Retinal pigment epithelial cell (primary cell): ENCODE results near the gene KIF3B.
A peak's percentile ranks its signal among the peaks of the same experiment; 100 is the strongest.
"Not testable (repeated sequence)": the region's sequence is repeated elsewhere in the genome, so short reads cannot be mapped to it uniquely, and the experiment has no call there.

ENCODE experiments used
- DNase-seq: peaks from one replicate; pipeline ENCODE4 v3.0.0-alpha.2; 2010; ENCODE audit warnings: low read depth
- H3K4me3 ChIP-seq: 2 replicates; pipeline ENCODE4 v1.5.1; 2011; ENCODE audit warnings: mild to moderate bottlenecking, low read length, control low read depth, moderate library complexity
- TF ChIP-seq, protein P1 (sequence below): conservative IDR thresholded peaks from 2 replicates; pipeline ENCODE4 v1.5.1; 2011; ENCODE audit warnings: low read depth, low read length, control low read depth, inconsistent platforms

The KIF3B gene

DNA sequence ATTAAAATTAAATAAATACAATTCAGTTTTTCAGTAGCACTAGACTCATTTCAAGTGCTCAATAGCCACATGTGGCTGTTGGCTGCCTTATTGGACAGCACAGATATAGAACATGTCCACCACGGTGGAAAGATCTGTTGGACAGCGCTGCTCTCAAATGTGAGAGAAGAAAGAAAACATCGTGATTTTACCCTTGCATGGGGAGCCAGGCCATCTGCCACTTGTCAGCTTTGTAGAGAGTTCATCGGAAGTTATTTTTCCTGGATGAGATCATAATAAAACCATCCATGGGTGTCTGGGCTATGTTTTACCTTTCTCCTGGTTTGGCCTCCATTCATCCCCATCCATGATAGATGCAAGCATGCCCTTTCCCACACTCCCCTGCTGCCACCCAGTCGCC is 5.8 kb upstream of the KIF3B start:
- H3K4me3 ChIP-seq, result no peak overlapping the region
- DNase-seq, result no peak
- TF ChIP-seq, protein P1, sequence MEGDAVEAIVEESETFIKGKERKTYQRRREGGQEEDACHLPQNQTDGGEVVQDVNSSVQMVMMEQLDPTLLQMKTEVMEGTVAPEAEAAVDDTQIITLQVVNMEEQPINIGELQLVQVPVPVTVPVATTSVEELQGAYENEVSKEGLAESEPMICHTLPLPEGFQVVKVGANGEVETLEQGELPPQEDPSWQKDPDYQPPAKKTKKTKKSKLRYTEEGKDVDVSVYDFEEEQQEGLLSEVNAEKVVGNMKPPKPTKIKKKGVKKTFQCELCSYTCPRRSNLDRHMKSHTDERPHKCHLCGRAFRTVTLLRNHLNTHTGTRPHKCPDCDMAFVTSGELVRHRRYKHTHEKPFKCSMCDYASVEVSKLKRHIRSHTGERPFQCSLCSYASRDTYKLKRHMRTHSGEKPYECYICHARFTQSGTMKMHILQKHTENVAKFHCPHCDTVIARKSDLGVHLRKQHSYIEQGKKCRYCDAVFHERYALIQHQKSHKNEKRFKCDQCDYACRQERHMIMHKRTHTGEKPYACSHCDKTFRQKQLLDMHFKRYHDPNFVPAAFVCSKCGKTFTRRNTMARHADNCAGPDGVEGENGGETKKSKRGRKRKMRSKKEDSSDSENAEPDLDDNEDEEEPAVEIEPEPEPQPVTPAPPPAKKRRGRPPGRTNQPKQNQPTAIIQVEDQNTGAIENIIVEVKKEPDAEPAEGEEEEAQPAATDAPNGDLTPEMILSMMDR, result no peak

DNA sequence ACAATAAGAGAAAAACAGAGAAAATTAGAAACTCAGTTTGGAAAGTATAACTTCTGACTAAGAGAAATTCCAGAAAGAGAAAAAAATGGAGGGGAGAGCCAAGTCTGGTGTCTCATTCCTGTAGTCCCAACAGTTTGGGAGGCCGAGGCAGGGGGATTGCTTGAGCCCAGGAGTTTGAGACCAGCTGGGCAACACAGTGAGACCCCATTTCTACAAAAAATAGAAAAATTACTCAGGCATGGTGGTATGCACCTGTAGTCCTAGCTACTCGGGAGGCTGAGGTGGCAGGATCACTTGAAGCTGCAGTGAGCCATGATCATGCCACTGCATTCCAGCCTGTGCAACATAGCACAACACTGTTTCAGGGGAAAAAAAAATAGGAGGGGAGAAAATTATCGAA is 3.1 kb upstream of the KIF3B start:
- TF ChIP-seq, protein P1, result no peak
- no peak overlapping the region for H3K4me3 ChIP-seq
- no peak for DNase-seq

DNA sequence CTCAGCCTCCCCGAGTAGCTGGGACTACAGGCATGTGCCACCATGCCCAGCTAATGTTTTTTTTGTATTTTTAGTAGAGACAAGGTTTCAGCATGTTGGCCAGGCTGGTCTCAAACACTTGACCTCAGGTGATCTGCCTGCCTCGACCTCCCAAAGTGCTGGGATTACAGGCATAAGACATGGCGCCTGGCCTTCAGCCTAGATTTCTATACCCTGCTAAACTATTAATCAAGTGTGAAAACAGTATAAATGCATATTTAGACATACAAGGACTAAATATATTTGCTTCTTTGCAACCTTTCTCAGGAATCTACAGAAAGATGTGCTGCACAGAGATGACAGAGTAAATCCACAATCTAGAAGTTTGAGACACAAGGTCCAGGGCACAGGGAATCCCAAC is 2.3 kb upstream of the KIF3B start:
- DNase-seq, result not testable (repeated sequence)

DNA sequence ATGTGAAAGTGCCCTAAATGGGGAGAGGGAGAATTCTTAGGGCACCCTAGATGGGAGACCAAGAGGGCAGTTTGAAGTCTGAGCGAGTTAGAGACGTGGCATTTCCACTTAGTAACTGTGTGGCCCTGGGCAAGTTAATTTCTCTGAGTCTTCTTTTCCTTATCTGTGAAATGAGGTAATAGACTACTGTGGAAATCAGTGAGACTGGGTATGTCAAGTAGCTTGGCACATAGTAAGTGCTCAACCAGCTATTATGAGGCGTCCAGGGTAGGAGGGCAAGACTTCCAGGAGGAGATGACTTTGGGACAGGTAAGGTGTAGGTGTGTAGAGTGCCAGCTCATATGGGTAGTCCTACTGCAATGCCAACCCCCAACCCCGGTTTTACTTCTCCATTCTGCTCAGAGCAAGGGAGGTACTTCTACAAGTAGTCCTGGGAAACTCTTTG is 770 bp downstream of the KIF3B start:
- TF ChIP-seq, protein P1, result no peak
- H3K4me3 ChIP-seq, result peak overlapping the region; percentile 91
- no peak for DNase-seq

More for the DNA sequence above, 2.3 kb upstream of the KIF3B start:
- not testable (repeated sequence) for H3K4me3 ChIP-seq

DNA sequence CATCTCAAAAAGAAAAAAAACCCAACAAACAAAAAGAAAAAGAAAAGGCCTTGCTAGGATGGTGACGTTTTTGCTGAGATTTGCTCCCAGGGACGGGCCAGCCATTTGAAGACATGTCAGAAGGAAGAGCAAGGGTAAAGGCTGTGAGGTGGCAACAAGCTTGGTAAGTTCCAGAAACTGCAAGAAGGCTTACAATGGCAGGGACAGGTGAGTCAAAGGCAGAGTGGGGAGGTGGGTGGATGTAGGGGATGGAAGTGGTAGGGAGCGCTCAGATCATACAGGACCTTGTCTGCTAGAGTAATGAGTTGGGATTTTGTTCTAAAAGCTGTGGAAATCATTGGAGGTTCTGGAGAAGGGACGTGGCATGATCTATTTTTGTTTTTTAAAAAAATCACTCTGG is 4.3 kb downstream of the KIF3B start:
- TF ChIP-seq, protein P1, result no peak
- no peak for DNase-seq
- no peak overlapping the region for H3K4me3 ChIP-seq

DNA sequence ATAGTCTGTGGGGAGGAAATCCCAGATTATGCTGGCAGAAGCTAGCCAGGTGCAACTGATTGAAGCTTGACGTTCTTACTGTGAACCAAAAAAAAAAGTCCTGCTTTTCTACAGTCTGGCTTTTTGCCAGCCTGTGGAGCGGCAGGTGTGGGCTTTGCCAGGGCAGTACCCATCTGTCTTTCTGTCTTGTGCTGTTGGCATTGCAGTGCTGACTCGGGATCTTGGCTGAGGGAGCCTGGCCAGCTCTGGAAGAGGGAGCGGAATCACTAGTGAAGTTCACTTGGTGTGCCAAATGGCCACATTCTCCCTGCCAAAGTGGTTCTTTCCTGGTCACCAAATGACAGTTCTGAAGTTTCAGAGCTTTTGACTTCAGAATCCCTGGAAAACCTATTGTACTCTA is 5.0 kb downstream of the KIF3B start:
- H3K4me3 ChIP-seq, result no peak overlapping the region
- TF ChIP-seq, protein P1, result no peak
- no peak for DNase-seq

DNA sequence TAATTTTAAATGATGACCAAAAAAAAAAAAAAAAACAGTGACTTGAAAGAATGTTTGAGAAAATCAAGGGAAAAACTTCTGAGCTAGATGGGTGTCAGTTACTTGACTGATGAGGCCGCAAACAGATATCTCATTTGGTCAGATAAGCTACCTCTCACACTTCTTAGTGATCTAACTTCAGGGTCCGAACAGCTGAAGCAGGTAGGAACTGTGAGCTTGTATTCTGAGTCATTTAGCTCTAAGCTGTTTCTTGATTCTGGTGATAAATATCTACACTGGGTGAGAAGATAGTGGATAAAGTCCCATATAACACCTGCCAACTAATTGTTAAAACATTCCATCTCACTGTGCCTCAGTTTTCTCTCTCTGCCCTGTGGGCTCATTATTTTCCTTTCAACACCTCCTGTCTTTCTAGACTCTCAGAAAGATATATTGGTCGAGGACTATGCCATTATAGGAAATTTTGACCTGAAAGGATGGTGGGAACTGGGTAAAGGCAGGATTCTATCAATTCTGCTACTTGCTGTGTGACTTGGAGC is 7.7 kb downstream of the KIF3B start:
- no peak for DNase-seq
- TF ChIP-seq, protein P1, result no peak
- H3K4me3 ChIP-seq, result no peak overlapping the region
